ENCODE measurements around the gene CYP46A1.
"Not testable (repeated sequence)": the region's sequence is repeated elsewhere in the genome, so short reads cannot be mapped to it uniquely, and the experiment has no call there.

The CYP46A1 gene

DNA sequence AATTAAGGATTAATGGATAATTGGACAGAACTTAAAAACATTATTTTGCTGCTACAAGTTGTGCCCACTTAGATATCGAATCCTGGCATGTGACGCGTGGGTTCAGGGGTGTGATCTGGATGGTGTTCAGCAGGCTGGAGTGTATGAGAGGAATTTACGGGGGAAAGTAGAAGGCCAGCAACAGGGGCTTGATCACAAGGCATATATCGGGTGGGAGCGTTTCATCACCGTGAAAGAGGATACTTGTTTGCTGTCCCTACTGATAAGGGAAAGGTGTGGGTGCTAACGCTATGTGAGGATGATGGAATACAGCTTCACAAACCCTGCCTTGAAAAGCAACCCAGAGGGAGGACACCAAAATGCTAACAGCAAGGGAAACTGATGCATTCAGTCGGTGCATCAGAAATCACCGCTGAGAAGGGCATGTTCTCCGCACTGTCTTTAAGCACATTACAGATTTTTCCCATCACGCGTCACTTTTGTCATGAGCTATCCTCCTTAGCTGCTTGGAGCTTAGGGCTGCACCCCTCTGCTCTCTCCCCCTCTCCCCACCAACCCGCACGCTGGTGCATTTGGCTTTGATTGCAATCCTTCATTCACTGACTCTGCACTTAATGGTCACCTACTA lies 25.8 kb upstream of the CYP46A1 start:
- DNase-seq = no peak

GRCh38 chr14:99659333-99659741 lies 24.8 kb upstream of the CYP46A1 start:
- DNase-seq = no peak

DNA sequence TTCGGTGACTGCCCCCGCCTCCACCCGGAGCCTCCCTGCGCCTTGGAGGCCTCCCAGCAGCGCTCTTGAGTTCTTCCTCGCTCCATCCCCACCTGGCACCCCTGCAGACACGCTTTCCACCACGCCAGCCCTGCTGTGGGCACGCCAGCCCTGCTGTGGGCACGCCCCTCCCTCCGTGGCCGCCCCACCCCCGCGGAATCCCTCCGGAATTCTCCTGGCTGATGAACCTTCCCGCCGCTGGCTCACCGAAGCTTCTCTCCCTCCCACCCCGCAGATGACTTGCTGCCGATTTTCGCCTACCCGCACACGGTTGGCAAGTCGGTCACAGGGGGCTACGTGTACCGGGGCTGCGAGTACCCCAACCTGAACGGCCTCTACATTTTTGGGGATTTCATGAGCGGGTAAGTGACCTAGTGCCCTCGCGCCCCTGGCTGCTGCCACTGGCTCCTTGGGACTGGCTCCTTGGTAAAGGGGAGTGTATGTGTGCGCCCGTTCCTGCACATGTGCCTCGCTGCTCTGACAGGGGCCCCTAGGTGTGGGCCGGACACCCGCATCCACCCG lies 24.0 kb upstream of the CYP46A1 start:
- DNase-seq = no peak

- no peak for DNase-seq
These were observed 23.3 kb upstream of the CYP46A1 start for GRCh38 chr14:99660794-99661193.

DNA sequence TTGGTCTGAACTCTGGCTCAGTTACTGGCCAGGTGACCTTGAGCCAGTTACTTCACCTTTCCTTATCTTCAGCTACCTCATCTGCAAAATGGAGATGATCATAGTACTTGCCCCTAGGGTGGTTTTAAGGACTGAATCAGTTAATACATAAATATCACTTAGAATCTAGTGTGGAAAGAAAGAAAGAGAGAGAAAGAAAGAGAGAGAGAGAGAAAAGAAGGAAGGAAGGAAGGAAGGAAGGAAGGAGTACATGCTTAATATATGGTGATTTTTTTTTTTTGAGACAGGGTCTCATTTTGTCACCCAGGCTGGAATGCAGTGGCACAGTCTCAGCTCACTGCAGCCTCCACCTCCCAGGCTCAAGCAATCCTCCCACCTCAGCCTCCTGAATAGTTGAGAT lies 22.9 kb upstream of the CYP46A1 start:
- not testable (repeated sequence) for DNase-seq

GRCh38 chr14:99662846-99663245 lies 21.3 kb upstream of the CYP46A1 start:
- DNase-seq = no peak

DNA sequence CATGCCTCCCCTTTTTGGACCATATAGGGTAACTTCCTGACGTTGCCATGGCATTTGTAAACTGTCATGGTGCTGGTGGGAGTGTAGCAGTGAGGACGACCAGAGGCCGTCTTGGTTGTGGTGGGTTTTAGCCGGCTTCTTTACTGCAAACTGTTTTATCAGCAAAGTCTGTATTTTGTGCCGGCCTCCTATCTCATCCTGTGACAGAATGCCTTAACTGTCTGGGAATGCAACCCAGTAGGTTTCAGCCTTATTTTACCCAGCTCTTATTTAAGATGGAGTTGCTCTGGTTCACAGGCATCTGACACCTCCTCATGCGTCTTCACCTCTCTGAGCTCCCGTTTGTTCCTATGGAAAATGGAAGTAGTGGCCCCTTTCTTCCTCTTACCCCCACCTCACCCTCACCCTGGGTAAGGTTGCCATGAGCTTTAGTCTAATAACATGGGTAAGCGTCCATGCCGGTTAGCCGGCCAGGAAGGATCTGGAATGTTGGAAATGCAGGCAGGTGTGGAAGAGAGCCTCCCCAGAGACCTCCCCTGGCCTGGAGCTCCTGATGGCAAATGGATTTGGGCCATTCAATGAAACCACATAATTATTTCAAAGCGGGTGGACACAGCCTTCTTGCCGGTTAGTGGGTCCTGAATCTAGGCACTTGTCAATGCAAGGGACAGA lies 20.6 kb upstream of the CYP46A1 start:
- DNase-seq = no peak

DNA sequence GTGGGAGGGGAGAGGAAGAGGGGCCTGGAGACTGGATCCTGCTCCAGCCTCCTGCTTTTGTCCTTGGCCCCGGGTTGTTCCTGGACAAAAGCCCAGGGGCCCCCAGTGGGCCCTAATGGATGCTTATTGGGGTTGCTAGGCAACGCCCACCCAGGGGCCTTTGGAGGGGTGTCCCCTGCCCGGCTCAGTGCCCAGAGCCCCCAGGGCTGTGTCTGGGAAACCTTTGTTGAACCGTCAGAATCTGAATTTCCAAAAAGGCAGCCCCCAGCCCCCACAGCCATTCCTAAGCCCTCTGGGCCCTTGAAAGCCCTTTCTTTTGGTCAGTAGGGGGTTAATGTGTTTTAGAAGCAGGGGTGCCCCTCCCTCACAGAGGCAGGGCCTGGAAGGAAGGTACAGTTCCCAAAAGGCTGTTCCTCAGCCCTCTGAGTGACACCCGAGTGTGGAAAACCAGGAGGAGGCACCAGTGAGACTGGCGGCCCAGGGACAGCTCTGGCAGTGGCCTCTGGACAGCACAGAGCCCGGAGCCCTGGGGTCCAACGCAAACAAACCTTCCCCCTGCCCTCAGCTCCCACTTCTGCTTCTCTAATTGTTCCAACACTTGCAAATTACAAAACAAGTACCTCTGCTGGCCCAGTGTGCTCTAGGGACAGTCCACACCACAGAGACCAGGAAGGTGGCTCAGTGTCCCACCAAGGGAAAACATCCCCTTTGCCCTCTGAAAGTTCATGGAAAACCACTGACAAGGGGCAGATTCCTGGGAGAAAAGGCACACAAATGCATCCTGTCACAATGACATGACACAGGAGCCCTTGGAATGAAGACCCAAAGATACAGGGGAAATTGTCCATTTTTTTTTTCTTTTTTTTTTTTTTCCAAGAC lies 19.8 kb upstream of the CYP46A1 start:
- no peak for DNase-seq

GRCh38 chr14:99664937-99665273 lies 19.2 kb upstream of the CYP46A1 start:
- no peak for DNase-seq

DNA sequence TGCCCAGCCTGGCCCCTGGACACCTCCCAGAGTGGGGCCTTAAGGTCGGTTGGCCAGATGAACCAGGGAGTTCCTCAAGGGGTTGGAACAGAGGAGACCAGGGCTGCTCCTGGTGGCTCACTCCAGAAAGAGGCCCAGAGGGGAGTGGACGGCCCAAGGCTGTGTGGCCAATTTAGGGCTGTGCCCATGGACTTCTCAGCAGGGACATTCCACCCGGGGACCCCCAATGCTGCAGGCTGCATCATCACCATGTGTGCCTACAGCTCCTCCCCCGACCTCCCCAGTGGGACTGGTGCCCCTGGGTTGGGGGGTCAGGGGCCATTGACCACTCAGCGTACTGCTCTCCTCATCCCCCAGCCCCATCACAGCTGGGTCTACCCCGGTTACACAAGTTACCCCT lies 17.6 kb upstream of the CYP46A1 start:
- no peak for DNase-seq

DNA sequence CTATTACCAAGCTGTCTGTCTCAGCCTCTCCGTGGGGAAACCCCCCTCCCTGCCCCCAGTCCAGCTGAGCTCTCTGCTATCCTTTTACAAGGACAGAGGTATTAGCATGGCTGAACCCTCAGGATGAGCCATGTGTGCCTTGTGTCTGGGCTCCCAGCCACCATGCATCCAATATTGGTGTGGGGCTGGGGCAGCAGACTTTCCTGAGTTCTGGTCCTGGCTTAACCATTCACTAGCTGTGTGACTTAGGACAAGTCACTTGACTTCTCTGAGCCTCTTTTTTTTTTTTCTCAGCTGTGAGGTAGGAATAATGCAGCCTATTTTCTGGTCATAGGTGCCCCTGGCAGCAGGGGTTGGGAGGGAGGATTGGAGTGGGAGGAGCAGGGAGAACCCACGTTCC lies 17.1 kb upstream of the CYP46A1 start:
- DNase-seq = no peak

GRCh38 chr14:99667821-99668220 lies 16.3 kb upstream of the CYP46A1 start:
- no peak for DNase-seq

- no peak for DNase-seq
These were observed 15.5 kb upstream of the CYP46A1 start for GRCh38 chr14:99668307-99669295.

- no peak for DNase-seq
These were observed 13.5 kb upstream of the CYP46A1 start for GRCh38 chr14:99670361-99671234.

DNA sequence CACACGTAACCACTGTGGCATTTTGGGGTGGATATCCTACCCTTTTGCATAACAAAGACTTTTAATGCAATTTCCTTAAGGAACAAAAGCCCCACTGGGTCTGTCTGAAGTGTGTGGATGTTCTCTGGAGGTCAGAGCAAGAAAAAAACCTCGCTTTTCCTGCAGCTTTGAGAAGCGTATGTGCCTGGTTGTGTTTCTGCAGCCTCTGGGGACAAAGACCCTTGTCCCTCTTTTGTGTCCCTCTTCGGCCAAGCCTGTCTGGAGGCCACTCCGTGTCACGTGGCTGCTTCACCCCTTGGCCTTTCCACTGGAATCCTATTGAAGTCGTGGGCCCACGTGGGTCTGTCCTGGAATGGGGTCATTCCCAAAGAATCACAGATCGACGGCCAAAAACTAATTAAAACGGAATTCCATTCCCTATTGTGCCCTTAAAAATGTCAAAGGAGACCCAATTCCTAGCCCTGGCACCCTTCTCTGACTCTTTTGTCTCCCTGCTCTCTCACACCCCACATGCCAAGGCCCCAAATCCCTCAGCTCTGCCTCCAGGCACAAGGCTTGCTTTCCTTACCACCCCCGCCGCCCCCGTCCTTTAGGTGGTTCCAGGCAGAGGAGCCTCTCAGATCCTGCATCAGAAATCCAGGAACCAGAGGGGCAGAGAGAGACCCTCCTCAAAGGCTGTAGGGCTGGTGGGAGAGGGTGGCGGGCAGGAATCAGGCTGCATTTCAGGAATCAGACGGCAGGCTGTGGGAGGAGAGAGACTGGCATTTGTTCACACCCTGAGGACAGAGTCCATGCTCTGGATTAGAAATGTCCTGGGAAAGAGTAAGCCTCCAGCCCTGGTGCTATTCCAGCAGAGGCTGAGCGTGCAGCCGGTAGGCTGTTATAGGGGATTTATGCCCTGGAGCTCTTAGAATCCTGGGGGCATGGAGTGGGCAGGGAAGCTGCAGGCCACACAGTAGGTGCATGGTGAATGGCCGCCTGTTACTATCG lies 12.6 kb upstream of the CYP46A1 start:
- no peak for DNase-seq

GRCh38 chr14:99672506-99673304 lies 11.4 kb upstream of the CYP46A1 start:
- no peak for DNase-seq

GRCh38 chr14:99673305-99674063 lies 10.6 kb upstream of the CYP46A1 start:
- no peak for DNase-seq

- no peak for DNase-seq
These were observed 9.9 kb upstream of the CYP46A1 start for GRCh38 chr14:99674064-99674650.
